T follicular helper cell (primary cell): Measurements from ENCODE around the gene TNS3.
"Not testable (repeated sequence)": the region's sequence is repeated elsewhere in the genome, so short reads cannot be mapped to it uniquely, and the experiment has no call there.

ENCODE experiments used
- DNase-seq: peaks from one replicate; pipeline ENCODE4 v3.0.0-alpha.2; 2020; ENCODE audit warnings: low read depth

TNS3 gene

DNA sequence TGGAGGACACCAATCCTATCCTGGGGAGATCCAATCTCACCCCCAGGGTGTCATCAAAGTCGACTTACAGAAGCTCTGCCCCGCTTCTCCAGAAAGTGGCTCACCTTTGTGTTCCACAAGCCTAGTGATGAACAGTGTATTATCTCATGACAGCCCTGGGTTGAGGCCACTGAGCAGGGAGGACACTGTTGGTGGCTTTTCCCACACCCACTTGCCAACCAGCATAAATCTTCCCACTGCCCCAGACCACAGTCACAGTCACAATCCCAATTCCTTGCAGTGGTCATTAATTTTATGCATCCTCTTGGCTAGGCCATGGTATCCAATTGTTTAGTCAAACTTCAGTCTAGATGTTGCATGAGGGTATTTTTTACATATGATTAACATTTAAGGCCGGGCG, 18.4 kb downstream of the TNS3 start:
- DNase-seq, result no peak

DNA sequence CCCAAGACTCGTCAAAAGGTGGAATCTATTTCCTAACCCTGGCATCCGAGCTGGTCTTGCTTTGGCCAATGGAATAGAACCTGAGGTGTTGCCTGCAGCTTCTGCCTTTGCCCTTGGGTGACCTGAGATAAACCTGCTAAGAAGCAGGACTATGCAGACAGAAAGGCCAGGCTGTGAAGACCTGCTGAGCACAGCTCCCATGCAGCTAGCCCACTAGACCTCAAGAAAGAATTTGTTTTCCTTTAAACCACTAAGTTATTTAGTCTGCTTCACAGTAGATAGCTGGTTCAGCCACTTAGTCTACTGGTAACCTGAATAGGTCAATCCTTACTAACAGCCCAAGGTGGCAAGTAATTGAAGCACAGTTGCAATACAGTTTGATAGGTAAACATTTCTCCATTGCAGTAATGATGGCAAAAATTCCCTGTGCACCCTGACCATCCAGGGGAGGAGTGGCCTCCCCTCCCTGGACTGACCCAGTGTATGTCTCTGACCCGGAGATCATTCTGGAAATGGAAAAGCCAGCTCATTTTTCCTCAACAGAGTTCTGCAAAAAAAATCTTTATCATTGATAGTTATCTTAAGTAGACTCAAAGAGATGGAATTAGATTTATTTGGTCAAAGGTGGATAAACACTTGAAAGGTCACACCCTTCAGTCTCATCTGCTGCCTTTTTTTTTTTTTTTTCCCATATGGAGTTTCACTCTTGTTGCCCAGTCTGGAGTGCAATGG, 20.0 kb downstream of the TNS3 start:
- DNase-seq, result no peak

DNA sequence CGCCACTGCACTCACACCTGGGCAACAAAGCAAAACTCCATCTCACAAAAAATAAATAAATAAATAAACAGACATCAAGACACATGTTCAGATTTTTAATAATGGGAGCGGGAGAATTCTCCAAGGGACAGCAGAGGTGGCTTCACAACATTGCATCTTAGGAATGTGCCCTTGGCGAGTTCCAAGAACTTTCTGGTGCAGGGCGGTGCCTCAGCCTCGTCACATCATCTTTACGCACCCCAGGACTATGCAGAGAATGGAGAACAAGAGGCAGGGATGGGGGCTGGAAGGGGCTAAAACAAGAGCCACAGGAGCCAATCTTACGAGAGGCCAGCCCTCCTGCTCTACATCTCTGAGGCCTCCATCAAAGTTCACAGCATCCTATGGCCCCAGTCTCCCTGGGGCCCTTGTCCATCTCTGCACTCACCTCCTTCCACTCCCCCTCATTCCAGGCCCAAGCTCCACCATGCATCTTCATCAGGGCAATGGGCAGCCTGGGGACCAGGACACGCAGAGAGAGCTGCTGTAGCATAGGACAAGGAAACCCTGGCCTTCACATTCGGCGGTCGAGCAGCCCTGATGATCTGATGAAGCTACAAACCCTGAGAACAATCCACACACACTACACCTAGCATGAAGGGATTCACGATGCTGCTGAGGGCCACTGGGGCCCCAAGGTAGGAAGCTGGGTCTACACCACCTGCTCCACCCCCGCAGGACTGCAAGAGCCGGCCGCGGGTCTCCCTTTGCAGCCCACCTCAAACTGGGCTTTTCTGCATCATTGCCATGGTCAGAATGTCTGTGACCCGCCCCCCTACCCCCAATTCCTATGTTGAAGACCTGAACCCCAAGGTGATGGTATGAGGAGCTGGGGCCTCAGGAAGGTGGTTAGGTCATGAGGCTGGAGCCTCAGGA, 22.3 kb downstream of the TNS3 start:
- DNase-seq, result no peak

DNA sequence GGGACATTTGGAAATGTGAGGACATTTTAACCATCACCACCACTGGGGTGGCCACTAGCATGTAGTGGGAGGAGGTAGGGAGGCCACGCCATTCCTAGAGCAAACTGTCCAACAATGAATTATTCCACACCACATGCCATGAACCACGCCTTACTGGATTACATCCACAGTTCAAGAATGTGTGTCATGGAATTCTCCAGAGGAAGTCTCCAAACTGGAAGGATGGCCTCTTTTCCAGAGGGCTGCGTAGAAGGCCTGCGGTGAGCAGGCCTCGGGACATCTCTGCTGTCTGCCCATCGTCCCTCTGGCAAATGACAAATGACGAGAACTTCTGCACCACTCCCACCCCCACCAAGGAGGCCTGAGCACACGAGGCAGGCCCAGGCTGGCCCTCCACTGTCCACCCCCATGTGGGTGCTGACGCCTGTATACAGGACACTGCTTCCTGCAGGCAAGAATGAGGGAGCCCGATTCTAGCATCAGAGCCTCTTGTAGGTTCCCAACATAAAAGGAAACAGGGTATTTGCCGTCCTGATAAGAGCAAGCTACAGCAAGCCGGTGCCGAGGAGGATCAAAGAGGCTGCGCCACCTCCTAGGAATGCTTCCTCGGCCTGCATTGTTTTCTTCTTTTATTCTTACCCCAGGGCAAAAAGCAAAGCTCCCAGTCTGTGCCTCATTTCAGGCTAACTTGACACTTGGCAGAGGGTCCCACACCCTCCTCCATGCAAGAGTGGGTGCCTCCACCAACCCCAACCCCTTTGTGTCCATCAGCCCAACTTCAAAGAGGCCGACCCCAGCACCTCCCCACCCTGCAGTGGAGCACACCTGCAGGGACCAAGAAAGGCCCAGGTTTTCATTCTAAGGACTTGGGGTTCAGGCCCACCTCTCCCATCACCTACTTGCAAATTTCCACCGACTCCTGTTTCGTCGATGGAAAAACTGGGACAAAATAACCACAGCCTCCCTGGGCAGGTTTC, 23.9 kb downstream of the TNS3 start:
- no peak for DNase-seq

DNA sequence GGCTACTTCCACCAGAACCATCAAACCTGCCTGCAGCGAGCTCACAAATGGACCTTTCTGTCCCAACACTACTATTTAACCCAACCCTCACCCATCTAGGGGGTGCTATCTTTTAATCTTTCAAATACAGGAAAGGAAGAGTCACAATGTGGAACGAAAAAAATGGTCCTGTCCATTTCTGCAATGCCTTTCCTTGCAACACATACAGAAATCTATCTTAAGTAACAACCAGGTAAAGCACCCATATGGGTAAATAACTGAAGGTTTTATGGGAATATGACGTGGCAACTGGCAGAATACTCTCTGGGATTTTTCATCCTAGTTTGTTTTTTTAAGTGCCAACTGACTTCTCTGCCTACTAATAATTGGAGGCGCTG, 24.6 kb downstream of the TNS3 start:
- no peak for DNase-seq

DNA sequence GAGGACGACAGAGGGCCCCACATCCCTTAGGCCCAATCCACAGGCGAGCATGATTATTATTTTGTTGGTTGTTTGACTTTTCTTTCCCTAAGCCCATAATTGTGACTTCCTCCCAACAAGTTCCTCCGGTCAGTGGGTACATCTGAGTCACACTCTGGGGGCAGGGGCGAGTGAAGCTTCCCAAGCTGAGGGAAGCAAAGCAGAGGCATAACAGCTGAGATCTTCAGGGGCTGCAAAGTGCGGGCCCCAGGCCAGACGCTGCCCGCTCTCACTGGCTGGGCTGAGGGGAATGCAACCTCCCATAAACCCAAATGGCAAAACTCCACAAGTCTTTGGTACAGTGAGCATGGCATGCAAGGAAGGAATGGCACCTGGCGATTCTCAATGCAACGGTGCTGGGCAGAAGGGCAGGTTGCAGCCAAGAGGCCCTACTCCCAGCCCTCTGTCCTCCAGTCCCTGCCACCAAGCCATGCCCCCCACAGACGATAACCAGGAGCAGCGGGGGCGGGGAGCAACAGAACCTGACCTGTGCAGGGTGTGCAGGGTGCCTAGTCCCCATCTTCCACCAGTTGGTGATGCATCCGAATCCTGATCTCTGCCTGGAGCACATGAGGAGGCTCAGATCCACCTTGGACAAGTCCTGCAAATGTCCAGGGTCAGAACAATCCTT, 25.3 kb downstream of the TNS3 start:
- DNase-seq, result no peak

DNA sequence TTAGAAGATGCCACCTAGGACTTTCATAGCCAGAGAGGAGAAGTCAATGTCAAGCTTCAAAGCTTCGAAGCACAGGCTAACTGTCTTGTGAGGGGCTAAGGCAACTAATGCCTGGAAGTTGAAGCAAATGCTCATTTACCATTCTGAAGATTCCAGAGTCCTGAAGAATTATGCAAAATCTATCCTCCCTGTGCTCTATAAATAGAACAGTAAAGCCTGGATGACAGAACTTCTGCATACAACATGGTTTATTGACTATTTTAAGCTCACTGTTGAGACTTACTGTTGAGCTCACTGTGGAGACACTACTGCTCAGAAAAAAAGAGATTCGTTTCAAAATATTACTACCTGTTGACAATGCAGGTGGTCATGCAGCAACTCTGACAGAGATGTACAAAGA, 28.6 kb downstream of the TNS3 start:
- no peak for DNase-seq

DNA sequence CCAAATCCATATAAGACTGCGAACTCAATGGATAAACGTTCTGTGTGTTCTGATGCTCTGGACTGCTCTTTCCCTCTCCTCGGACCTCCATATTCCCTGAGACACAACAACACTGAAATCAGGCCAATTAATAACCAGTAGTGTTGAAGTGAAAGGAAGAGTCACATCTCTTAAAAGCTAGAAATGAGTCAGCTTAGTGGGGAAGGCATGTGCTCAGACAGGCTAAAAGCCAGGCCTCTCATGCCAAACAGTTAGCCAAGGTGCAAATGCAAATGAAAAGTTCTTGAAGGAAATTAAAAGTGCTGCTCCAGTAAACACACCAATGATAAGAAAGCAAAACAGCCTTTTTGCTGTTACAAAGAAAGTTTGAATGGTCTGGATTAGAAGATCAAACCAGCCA, 29.3 kb downstream of the TNS3 start:
- no peak for DNase-seq

DNA sequence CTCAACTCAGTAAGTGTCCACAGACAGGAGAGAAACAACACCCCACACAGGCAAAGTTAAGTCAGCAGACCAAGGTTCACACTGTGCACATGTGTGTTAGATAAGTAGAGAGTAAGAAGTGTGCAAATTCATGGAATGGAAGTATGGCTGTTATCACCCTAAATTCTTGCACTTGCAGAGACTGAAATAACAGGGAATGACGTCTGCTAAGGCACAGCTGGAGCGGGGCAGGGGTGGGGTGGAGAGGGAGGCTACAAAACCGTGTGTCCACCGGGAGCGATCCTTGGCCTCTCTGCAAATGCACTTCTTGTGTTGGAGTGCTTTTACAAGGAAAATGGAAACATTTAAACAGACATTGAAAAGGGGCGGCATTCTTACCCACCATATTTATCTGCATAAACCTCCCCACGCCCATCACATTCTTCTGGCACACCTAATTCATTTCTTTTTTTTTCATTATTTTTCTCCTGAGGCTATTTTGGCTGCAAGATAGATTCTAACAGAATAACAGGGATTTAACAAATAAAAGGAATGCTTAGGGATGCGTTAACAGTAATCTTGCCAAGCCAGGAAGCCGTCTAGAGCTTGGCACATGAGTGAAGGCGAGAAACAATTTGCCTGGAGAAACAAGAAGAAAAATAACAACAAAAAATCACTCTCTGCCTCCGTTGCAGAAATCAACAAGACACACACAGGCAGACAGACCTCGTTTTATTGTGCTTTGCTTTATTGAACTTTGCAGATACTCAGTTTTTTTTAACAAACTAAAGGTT, 30.1 kb downstream of the TNS3 start:
- no peak for DNase-seq

DNA sequence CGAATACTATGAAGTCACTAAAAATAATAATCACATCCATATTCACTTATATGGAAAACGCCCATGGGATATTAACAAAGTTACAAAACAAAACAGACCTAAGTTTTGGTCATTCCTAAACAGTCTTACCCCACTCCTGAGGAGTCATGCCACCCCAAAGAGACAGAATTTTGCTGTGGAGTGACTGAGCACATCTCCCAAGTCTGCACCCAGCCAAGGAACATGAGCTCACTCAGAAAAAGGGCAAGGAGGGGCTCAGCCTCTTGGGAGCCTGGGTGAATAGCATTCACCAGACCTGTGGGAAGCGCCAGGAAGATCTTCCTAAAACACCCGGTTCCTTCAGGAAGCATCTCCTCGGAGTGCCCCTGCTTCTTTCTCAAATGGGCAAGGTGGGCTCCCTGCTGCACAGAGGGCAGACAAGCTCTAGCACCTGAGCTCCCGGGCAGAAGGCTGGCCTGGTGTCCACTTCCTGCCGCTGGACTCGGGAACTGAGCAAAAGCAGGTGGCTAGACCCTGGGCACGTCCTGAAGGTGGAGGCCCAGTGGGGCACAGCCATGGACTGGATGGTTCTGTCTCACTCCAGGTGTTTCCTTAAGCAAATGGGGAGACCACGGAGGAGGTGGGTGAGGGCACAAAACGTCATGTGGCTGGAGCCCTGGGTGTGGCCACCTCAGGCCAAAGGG, 31.0 kb downstream of the TNS3 start:
- no peak for DNase-seq

DNA sequence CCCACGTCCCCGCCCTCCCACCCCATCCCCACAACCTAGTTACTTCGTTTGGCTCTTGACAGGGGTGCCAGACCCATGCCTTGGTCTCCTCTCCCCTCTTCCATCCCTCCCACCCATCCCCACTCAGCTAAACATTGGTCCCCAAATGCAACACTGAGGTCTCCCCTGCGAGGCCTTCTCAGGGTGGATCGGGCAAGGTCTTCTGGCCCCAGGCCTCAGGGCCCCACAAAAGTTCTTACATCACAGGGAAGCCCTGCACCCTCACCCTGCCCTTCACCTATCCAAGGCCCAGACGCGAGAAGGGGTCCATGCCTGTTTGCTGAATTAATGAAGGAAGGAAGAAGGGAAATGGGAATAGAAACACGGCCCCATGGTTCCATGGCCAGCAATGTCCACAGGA, 32.0 kb downstream of the TNS3 start:
- no peak for DNase-seq

DNA sequence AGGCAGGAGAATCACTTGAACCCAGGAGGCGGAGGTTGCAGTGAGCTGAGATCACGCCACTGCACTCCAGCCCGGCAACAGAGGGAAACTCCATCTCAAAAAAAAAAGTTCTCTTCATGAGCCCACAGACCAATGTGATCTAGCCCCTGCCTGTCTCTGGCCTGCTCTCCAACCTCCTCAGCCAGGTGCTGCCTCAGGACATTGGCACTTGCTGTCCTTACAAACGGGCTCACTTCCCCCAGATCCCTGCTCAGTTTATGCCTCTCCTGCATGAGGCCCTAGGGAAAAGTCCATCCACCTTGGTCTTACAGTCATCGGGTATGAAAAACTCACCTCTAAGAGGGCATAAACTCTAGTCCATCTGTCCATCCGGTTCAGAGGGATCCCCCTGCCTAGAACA, 32.5 kb downstream of the TNS3 start:
- no peak for DNase-seq

DNA sequence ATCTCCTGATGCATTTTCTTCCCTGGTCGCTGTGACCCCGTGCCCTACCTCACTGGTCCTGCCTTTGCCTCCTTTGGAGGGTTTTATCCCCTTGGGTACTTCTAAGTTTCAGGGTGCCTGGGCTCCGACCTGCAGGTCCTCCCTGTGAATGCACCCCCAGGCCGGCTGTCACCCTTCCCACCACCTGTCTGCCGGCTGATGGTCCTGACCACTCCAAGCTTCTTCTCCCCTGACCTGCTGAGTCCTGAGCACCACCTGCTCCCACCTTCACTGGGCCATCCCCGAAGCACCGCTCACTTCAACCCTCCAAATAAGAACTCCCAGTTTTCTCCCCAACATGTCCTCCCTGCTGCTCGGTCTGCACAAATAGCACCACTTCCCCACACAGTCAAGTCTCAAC, 33.4 kb downstream of the TNS3 start:
- no peak for DNase-seq

DNA sequence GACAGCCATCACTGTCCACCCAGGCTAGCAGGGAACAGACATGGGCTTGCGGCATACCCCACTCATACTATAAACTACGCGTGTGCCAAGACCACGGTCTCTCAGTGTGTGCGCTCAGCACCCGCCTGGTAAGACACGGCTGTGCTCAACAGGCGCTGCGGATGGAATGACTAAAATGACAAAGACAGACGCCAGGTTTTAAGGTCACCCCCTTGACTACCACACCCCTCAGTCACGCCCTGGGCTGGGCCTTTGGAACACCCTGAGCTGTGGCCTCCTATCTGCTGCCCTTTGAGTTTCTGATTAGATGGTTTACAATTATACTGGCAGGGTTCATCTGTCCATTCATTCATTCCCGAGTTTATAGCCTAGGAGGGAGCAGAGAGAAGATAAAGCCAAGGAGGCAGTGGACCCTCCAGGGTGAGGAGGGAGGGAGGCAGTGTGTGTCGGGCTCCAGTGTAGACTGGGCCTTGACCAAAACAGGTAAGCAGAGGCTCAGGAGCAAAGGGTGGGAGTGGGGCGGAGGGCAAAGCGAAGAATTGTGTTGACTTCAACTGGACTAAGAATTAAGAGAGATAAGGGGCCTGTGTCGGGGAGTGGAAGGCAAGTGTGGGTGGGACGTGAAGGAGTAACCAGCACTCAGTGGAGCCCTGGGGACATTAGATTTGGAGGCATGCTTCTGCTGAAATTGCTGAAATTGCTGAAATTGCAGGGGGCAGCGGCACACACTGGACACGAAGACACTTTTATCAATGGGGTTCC, 35.0 kb downstream of the TNS3 start:
- no peak for DNase-seq

DNA sequence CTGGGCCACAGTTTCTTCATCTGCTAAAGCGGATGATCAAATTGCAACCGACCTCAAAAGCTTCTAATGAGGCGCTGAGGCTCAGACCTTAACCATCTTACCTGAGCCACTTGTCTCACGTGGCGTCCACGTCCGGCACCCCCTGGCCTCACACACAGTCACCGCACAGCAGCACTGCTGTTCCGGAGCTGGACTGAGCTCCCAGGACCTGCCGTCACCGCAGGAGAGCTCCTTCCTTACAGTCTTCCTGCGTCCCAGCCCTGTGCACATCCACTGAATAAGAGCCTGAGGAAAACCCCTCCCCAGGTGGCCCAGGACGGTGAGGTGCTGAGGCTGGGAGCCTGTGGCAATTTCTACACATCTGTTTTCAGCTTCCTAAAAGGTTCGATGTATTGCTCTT, 35.7 kb downstream of the TNS3 start:
- no peak for DNase-seq

DNA sequence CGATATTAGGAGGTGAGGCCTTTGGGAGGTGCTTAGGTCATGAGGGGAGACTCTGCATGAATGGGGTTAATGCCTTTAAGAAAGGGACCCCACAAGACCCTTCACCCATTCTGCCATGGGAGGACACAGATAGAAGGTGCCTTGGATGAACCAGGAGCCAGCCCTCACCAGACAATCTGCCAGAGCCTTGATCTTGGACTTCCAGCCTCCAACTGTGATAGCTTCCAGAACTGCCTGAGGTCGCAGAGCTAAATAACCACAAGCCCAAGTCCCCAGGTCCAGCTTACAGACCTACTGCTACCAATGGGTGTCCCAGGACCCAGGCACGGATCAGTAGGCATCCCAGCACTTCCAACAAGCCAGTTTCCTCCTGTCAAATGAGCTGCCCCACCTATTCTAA, 37.5 kb downstream of the TNS3 start:
- no peak for DNase-seq

DNA sequence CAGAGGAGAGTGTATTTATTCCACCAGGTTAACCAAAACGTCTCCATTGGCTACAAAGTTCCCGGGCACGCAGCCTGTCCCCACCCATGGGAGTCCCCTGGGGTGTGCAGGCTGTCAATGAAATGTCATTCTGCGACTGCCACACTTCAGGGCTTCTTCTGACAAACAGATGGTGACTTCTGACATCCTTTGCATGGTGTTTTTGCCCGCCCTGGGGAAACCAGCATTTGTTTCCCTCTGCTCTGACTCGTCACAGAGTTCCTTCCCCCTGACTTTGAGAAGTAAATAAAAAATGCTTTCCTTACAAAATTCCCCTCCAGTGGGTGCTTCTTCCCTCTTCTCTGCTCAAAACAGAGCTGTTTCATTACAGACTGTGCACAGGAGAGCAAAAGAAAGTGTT, 38.2 kb downstream of the TNS3 start:
- no peak for DNase-seq

DNA sequence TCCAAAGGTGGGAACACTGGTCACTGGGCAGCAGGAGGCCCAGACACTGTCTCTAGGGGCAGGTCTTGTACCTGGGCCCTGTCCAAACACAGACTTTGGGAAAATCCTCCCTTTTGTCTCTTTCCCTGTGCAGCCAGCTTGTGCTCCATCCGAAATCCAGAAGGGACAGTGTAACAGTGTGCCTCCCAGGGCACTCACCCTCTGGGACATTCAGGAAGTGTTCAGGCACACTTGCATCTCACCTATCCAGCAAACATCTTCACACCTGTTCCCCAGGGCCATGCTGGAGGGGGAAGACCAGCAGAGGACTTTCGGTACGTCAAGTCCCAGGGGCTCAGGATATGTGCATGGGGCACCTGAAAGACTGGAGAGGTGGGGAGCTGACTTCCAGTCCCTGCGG, 38.9 kb downstream of the TNS3 start:
- DNase-seq, result no peak

DNA sequence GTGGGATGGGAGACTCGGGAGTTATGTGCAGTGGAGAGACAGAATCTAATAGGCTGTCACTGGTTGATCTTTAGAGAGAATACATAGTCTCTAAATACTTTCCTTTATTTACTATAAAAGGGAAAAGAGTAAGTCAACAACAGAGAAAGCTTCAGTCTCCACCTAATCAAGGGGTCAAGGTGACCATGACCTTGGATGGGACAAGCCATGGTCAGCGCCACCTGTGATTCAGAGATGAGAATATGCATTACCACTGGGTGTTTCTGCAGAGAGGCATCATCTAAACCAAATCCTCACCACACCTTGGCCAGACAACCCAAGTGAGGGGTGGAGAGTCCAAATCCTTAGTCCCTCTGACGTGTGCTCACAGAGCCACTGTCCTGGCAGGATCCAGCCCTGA, 39.9 kb downstream of the TNS3 start:
- DNase-seq, result no peak

DNA sequence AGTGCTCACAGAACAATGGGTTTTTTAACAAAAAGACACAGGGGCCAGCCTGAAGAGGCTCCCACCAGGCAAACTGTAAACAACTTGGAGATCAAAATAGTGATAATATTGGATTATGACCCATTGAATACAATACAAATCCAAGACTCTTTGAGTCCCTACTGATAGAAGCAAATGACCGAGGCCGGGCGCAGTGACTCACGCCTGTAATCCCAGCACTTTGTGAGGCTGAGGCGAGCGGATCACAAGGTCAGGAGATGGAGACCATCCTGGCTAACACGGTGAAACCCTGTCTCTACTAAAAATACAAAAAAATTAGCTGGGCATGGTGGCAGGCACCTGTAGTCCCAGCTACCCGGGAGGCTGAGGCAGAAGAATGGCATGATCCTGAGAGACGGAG, 40.4 kb downstream of the TNS3 start:
- not testable (repeated sequence) for DNase-seq
